Glomerular visceral epithelial cell (primary cell): Measurements from ENCODE around the gene BTG2.
A peak's percentile ranks its signal among the peaks of the same experiment; 100 is the strongest.

Source experiments
- DNase-seq: peaks from one replicate; pipeline ENCODE4 v3.0.0-alpha.2; 2016; ENCODE audit errors: extremely low spot score

The BTG2 gene

DNA sequence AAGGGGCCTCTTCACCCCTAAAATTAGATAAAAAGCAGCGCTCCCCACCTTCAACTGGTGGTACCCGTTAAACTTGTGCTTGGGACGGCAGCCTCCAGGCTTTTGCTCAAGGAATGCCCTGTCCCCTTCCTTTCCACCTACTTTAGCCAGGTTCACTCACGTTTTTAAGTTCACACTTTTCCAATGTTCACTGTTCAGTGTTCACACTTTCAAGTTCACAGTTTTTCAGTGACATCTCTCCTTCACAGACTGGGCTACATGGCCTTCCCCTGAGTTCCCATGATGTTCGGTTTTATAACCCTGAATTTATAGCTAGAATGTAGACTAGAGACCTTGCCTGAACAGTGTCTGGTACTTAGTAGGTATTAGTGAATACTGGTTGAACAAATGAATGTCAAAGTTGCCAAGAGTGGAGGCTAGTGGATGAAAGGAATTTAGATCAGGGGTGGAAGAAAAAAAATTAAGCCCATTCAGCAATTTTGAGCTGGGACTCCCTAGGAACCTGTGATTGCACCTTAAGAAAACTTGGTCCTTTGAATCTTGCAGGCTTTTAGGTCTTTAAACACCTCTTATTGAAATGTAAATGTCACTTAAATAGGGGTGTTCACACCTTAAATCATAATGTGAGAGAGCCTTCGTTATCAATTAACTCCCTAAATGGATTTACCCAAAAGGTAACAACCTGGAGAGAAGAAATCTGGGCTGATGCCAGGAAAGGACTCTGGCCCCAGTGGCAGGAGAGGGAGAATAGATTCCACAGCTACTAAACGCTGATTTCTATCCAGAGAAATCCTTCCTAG, 12.3 kb downstream of the BTG2 start:
- no peak for DNase-seq

- no peak for DNase-seq
These were observed 12.9 kb downstream of the BTG2 start for GRCh38 chr1:203318229-203318517.

GRCh38 chr1:203320591-203321272, 15.4 kb downstream of the BTG2 start:
- no peak for DNase-seq

DNA sequence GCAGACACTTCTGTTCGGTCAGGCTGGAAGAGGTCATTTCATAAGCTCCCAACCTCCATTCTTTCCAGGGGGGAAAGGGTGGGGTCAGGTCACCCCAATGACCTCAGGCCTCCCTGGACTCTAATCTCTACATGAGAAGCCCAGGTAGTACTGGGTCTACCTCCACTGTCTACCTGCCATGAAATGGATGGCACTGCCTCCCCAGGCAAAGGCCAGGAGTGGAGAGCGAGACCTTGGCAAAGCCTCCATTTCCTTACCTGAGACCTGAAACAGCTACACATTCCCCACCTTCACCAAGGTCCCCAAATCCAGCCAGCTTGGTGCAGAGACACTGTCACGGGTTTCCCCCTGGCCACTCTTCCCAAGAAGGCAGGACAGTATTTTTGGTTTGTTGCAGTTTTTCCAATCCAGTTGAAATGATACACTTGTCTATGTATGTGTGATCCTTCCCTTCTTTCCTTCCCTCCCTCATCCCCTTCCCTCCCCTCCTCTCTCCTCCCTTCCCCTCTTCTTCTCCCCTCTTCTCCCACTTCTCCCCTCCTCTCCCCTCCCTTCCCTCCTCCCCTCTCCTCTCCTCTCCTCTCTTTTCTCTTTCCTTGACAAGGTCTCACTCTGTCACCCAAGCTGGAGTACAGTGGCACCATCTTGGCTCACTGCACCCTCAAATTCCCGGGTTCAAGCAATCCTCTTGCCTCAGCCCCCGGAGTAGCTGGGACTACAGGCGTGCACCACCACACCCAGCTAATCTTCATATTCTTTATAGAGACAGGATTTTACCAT, 16.1 kb downstream of the BTG2 start:
- DNase-seq, result no peak

DNA sequence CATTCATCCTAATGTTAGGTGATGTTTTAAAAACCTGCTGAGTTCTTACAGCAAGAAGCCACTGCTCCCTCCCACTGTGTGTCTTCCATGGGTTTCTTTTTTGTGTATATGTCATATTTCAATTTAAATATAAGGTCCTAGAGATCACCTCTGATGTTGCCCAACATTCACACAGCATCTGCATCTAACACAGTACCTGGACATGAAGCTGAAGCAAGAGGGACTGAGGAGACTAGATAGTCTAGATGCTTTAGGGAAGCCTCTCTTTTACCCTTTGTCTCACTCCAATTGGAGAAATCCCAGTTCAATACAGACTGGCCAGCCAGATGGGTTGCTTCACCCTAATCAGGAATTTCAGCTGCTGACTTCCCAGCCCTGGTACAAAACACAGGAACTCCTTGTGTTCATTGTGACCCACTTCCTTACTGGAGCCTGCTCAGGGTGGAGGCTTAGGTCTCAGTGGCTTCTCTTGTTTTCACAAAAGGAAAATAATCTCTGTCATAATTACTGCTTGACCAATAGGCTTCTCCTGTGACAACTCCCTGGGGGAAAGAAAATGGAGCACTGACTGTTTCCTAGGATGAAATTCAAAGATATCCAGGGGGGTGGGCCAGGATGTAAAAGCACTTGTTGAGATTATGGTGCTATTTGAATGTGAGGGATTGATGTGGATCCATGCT, 17.3 kb downstream of the BTG2 start:
- no peak for DNase-seq

DNA sequence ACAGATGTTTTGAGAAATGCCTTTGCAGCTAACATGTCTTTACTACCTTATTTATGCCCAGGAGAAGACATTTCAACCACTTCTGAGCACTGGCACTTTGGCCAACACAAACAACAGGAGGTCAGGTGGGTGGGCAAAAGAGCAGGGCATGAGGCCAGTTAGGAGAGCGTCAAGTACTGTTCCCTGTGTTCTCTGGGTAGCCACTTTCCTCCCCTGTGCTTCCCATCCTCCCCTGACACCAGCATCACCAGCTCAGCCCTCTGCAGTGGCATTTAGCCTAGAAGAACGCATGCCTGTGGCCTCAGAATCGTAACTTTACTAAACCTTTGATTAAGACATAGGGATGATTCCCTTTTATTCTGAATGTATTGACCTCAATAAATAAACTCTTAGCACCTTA, 18.3 kb downstream of the BTG2 start:
- DNase-seq, result no peak

DNA sequence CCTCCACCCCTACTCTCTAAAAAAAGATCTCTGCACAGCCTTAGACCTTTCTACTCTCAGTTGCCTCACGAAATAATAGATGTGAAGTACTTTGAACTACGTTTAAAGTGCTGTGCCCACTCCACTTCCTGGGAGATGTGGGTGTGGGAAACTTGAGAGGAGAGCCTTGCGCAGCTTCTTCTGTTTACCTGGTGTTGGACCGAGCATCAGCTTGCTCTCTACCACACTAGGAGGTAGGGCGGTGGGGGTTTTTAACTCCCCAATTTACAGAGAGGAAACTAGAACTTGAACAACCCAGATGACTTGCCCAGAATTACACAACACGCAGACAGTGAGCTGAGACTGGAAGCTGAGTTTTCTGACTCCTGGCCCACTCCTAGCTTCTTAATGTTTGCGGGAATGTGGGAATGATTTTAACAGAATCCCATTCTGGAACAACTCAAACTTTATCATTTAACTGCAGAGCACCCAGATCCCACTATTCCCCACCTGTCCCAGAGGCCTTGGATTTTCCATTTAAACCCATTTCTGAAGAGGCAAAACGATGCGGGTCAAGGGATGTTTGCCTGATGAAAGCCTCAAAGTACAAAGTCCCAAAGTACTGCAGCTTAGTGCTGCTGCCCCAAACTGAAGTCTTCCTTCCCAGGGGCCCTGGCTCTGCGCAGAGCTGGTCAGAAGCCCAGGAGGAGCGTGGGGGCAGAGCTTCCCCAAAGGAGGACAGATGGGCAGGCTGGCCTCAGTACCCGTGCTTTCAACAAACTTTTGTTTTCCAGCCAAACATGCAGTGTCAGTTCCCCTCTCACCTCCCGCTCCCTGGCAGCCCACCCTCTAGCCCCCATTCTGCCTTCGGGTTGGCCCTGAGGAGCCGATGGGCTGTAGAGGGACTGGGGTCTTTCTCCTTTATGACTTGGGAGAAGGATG, 19.0 kb downstream of the BTG2 start:
- no peak for DNase-seq

GRCh38 chr1:203325026-203325417, 19.7 kb downstream of the BTG2 start:
- no peak for DNase-seq

GRCh38 chr1:203325418-203326091, 20.2 kb downstream of the BTG2 start:
- DNase-seq, result no peak

DNA sequence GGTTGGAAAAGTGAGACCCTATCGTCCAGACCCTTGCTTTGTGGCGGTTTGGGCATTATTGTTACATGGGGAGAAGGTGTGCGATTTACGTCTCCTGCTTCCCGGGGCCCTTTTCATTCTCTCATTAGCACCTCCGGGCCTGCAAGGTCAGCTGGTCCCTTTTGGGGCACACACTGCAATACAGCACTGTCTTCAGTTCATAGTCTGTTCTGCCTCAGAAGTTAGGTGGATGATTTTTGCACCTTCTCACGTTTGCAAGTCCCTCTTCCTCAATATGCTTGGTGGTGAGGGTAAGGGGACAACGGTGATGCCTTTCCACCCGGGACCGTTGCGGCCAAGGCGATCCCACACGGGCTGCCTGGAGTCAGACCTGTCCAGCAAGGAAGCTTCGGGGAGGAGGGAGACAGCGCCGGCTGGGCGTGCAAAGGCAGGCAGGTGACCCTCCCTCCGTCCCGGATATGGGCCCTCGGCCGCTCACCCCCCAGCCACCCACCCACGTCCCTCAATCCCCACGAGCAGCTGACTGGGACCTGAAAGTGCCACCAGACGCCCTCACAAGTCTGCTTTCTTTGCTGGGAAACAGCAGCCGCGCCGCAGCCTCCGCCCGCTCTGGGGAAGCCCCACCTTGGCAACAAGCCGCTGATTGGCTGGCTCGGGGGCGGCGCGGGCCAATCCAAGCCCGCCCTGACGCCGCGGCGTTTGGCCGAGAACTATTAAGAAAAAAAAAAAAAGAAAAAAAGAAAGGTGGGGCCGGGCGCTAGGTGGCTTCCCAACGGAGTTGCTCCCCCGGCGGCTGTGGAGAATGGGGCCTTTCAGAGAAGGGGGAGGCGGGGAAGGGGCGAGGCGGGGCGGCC, 21.7 kb downstream of the BTG2 start:
- DNase-seq, result peak; percentile 90

DNA sequence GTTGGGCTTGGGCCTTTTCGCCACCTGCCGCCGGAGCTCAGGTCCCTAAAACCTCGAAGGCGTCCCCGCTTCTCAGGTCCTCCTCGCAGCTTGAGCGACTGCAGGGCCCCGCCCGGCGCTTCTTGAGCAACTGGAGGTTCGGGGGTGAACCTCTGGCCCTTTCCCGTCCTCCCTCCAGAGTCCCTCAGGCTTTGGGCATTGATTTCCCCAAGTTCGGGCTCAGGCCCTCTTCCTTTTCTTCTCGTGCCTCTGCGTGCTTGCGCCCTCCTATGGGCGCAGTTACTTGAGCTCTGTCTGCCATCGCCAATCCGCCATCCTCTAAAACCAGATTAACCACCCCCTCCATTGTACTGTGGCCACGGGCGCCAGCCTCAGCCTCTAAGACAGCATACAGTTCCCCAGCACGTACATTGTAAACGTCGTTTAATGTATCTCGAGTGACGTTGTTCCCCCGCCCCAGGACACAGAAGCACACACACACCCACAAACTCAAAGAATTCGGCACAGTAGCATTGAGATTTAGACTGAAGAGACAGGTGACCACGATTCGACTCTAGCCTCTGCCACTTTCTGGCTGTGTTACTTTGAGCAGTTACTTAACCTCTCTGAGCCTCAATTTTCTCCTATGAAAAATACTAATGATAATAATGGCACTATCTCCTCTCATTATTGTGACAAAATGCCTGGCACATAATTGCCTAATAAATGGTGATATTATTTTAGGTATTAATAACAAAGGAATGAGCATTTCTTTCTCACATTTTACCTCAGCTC, 22.6 kb downstream of the BTG2 start:
- DNase-seq, result no peak

DNA sequence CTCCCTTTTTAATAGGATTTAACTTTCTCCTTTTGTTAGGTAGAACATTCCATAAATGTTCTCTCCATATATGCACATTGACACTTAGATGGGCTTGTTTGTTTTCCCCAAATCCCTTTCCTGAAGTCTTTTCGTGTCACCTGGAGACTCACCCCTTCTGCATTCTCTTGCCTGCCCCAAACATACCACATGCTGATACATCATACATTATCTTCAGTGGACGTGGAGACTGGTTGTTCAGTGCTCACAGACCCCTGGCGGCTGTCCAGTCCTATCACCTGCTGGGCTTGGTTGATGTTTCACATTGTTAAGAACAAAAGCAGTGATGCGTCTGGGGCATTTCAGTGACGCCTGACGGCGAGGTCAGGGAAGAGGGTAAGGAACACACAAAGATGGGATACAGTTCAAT, 23.4 kb downstream of the BTG2 start:
- peak; percentile 62 for DNase-seq

GRCh38 chr1:203331224-203331623, 25.9 kb downstream of the BTG2 start:
- no peak for DNase-seq

GRCh38 chr1:203335503-203335902, 30.2 kb downstream of the BTG2 start:
- DNase-seq, result no peak

DNA sequence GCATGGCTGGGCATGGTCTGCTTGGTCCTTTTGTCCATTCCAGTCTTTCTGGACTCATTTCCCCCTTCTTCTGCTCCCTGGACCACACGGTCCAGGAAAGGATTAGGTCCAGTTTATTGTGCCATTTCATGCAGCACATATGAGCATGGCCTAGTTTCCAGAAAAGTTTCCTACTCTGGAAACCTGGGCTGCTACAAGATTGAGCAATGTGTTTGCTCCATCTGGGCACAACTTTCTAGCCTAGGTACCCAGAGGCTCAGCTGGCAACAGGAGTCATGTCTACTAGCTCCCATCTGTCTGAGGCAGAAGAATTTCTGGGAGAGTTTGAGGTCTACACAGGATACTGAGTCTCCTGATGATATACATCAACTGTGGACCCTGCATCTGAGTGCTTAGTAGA, 30.8 kb downstream of the BTG2 start:
- DNase-seq, result no peak

GRCh38 chr1:203338335-203339036, 33.2 kb downstream of the BTG2 start:
- DNase-seq, result peak; percentile 55

- peak; percentile 70 for DNase-seq
These were observed 34.9 kb downstream of the BTG2 start for GRCh38 chr1:203340112-203340790.
